Body of pancreas (tissue), 4 donors: ENCODE measurements around the gene GLUD1. TPM values are rescaled to one million over a fixed set of nuclear protein-coding genes. Genes with fewer than 3 reads are reported as not detected.
"Not testable (repeated sequence)": the region's sequence is repeated elsewhere in the genome, so short reads cannot be mapped to it uniquely, and the experiment has no call there.

Experiments
- ATAC-seq: fragments of 150-250 bp; one replicate; pipeline ENCODE4 v1.9.1; 2016
- DNase-seq, 4 donors: peaks; one replicate each; pipeline ENCODE4 v3.0.0-alpha.2; 2019
- H3K27ac ChIP-seq, 4 donors: fragments of 200-600 bp; sonication (generic); 1 replicate in 3 of 4; 2 replicates in 1 of 4; pipeline versions ENCODE4 v1.5.1 to v1.6.1; 2016 to 2019; ENCODE audit warnings: mild to moderate bottlenecking in 1 of 4, mixed read lengths in 1 of 4, moderate library complexity in 1 of 4
- H3K27me3 ChIP-seq, 2 donors: fragments of 200-600 bp; sonication (generic); one replicate each; pipeline ENCODE4 v1.6.0; 2016; ENCODE audit warnings: mild to moderate bottlenecking in 1 of 2
- H3K36me3 ChIP-seq, 2 donors: fragments of 200-600 bp; sonication (generic); replicated peaks in 1 of 2; 2 replicates each; pipeline ENCODE4 v1.5.1; 2016; ENCODE audit warnings: low read depth in 2 of 2; ENCODE audit not compliant: insufficient read depth in 1 of 2
- H3K4me1 ChIP-seq: fragments of 200-600 bp; sonication (generic); one replicate; pipeline ENCODE4 v1.6.0; 2016
- H3K4me3 ChIP-seq, 2 donors: fragments of 200-600 bp; sonication (generic); 1 replicate in 1 of 2; 2 replicates in 1 of 2; pipeline ENCODE4 v1.5.1; 2016 to 2019
- H3K9me3 ChIP-seq, 3 donors: fragments of 200-600 bp; sonication (generic); 1 replicate in 2 of 3; 2 replicates in 1 of 3; pipeline ENCODE4 v1.5.1; 2016
- POLR2A ChIP-seq, 3 donors: fragments of 450-650 bp; IDR thresholded peaks; one replicate each; pipeline ENCODE4 v1.6.1; 2016; ENCODE audit warnings: antibody characterized with exemption in 3 of 3, mild to moderate bottlenecking in 2 of 3
- WGBS, 2 donors: methylation state at CpG; one replicate each; pipeline ENCODE4 v1.1.5; 2017; 5-methylcytosine and 5-hydroxymethylcytosine counted together
- intact Hi-C: fragments of 100-400 bp; cut with DNase I; formaldehyde crosslinking; loops from one replicate; pipeline ENCODE4 v1.15.1; 2023
- total RNA-seq, 2 donors: library from RNA; depleted of rRNA; stranded (reverse); fragments of >200 nt; gene quantifications; one replicate each; pipeline ENCODE4 v1.1.0, GENCODE V29; 2016
- TF ChIP-seq, protein P1 (sequence below), 7 experiments: fragments of 450-650 bp in 4 of 7; fragments of 200-600 bp in 3 of 7; sonication (generic) in 3 of 7; IDR thresholded peaks; one replicate each; pipeline ENCODE4 v1.5.1; 2016 to 2019; ENCODE audit warnings: antibody characterized with exemption in 7 of 7

GLUD1 gene
- total RNA-seq: 10 to 100 TPM; 72.1 to 74.5 TPM

DNA sequence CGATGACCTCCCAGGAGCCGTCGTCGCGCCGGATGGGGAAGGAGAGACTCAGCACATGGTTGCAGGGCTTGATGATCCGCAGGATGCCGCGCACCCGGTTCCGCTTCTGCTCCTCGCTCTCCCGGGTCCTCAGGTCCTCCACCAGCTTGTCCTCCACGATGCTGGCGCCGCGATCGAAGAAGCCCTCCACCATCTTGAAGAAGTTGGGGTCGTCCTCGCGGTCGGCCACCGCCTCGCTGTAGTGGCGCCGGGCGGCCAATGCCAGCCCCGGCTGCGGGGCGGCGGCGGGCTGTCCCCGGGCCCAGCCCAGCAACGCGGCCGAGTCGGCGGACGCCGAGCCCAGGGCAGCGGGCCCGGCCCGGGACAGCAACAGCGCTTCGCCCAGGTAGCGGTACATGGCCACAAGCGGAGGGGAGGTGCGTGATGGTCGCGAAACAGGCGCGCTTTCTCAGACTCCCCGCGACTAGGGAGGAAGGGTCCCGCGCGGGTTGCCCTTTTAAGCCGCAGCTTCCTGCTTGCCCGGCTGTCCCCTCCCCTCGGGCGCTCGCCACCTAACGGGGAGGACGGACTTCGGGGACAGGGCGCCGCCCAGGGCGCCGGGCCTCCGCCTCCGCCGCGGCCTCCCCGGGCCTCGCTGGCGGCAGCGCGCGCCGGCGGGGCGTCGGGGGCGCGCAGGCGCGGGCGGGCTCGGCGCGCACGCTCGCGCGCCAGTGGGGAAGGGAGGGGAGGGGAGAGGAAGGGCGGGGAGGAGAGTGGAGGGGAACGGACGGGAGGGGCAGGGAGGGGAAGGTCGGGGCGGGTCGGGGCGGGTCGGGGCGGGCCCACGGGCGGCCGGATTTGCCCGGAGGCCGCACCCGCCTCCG is at the start of gene GLUD1, which contains the start of gene SHLD2:
Gene GLUD1, minus strand, starts transcription at position 471 of the 863 bp plus-strand sequence. Its CDS starts 74 bp downstream, at position 397.
Gene SHLD2, plus strand, starts transcription at position 834 of the 863 bp plus-strand sequence. CDS start 56,149 bp downstream, outside the sequence.
- Histone ChIP-seq H3K4me3 (peak within 1 kb of the TSS; percentile 64 to 86), H3K27ac (peak within 1 kb of the TSS; percentile 96 to 99 (median 98)), H3K4me1 (peaks cover 34% of the 10 kb centered on the region), H3K27me3 (no peaks in the 10 kb centered on the region), H3K9me3 (no peaks in the 10 kb centered on the region), H3K36me3 (peaks cover 0 to 5% of the 10 kb centered on the region in 2 donors)
- 0% methylated on average over 82 of the region's 111 CpGs; no CpG with 5 or more reads in 1 of the 2 donors for WGBS, 2 donors
- ATAC-seq (peak; percentile 84), DNase-seq (peak; percentile 94 to 95 (median 94))
- intact Hi-C loops: no loop called here
- TF ChIP-seq, protein P1, sequence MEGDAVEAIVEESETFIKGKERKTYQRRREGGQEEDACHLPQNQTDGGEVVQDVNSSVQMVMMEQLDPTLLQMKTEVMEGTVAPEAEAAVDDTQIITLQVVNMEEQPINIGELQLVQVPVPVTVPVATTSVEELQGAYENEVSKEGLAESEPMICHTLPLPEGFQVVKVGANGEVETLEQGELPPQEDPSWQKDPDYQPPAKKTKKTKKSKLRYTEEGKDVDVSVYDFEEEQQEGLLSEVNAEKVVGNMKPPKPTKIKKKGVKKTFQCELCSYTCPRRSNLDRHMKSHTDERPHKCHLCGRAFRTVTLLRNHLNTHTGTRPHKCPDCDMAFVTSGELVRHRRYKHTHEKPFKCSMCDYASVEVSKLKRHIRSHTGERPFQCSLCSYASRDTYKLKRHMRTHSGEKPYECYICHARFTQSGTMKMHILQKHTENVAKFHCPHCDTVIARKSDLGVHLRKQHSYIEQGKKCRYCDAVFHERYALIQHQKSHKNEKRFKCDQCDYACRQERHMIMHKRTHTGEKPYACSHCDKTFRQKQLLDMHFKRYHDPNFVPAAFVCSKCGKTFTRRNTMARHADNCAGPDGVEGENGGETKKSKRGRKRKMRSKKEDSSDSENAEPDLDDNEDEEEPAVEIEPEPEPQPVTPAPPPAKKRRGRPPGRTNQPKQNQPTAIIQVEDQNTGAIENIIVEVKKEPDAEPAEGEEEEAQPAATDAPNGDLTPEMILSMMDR (IDR thresholded peaks at IDR 0.05): peak in 2 of 7 experiments; percentile 26 to 39
- peak; percentile 80 to 86 (median 81) for TF ChIP-seq POLR2A (IDR thresholded peaks at IDR 0.05)

DNA sequence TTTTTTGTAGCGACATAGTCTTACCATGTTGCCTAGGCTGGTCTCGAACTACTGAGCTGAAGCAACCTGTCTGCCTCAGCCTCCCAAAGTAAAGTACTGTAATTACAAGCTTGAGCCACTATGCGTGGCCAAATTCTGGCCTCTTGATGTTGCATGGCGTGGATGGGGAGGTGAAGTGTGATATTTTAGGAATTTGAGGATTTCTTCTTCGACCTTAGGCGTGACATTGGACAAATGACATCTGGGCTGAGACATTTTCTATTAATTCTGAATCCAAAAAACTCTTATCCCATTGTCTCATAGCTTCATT is 48.4 kb upstream of the GLUD1 start:
- ATAC-seq, H3K36me3 ChIP-seq, intact Hi-C loops, DNase-seq, H3K27me3 ChIP-seq, H3K9me3 ChIP-seq, H3K27ac ChIP-seq, H3K4me3 ChIP-seq, H3K4me1 ChIP-seq: not testable (repeated sequence)
- WGBS, 2 donors: 93 to 100% methylated on average over 6 of the region's 6 CpGs

DNA sequence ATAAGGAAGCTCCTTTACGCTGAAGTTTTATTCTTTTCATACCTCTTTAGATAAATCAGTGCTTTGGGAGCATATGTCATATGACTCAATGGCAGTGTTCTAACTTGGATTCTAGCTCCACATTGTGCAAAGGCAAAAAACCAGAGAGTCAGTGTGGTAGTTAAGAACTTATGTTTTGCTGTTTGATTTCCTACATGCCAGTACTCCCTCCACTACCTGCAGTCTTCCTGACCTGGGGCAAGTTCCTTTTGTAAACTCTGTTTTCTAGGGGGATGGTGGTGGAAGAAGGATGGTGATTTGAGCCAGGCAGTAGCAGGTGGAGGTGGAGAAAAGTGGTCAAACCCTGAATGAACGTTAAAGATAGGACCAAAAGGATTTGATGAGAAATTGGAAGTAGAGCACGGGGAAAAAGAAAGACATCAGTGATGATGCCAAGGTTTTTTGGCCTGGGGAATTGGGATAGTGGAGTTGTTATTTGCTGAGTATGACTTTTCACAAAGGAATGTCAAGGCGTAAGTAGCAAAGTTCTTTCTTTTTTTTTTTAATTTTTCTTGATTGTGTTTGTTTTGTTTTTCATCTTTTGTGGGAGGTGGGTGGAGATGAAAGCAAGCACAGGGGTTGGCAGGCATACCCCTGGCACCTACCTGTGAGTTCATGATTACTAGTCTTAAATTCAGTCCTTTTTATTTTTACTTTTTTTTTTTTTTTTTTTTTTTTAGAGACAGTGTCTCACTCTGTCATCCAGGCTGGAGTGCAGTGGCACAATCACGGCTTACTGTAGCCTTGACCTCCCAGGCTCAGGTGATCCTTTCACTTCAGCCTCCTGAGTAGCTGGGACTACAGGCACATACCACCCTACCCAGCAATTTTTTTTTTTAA is 47.8 kb upstream of the GLUD1 start:
- H3K4me1 ChIP-seq, intact Hi-C loops, H3K36me3 ChIP-seq, H3K27ac ChIP-seq, DNase-seq, H3K27me3 ChIP-seq, ATAC-seq, H3K4me3 ChIP-seq, H3K9me3 ChIP-seq: not testable (repeated sequence)
- WGBS, 2 donors: 58 to 68% methylated on average over 4 to 5 of the region's 5 CpGs

DNA sequence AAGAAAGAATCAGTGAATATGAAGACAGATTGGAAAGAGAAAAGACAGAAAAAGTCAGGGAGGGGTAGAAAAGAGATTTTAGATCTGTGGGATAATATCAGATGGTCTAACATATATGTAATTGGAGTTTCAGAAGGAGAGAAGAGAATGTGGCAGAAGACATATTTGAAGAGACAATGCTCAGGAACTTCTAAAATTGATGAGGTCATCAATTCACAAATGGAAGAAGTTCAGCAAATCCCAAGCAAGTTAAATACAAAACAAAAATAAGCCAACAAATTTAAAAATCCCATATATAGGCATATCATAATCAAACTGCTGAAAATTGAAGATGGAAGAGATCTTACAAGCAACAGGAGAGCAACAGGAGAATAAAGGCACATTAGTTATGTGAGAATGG is 42.8 kb upstream of the GLUD1 start:
- H3K9me3 ChIP-seq, ATAC-seq, H3K27me3 ChIP-seq, H3K27ac ChIP-seq, intact Hi-C loops, H3K36me3 ChIP-seq, H3K4me3 ChIP-seq, H3K4me1 ChIP-seq, DNase-seq: not testable (repeated sequence)

DNA sequence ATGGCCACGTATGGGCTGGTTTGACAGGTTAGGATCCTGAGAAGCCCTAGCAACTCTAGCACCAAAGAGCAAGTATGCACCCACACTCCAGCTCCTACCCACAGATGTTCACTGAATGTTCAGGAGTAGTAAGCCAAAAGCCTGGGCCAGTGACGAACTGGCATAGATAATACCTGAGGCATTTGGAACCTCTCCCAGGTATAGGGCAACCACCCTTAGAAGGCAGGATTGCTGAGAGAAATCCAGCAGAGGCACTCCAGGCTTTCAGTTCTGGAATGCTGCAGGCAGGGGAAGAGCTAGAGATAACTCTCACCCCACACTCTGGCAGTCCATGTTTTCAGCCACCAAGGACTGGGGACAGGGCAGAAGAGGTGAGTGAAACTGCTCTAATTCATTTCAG is 39.8 kb upstream of the GLUD1 start:
- H3K4me3 ChIP-seq, DNase-seq, intact Hi-C loops, H3K27me3 ChIP-seq, ATAC-seq, H3K36me3 ChIP-seq, H3K9me3 ChIP-seq, H3K4me1 ChIP-seq, H3K27ac ChIP-seq: not testable (repeated sequence)
- 14 to 47% methylated on average over 2 of the region's 2 CpGs for WGBS, 2 donors

- H3K27me3 ChIP-seq, ATAC-seq, H3K27ac ChIP-seq, H3K9me3 ChIP-seq, intact Hi-C loops, DNase-seq, H3K4me3 ChIP-seq, H3K36me3 ChIP-seq, H3K4me1 ChIP-seq: not testable (repeated sequence)
- WGBS, 2 donors: 82 to 94% methylated on average over 2 of the region's 2 CpGs
Measured at GRCh38 chr10:87133936-87134335, 39.3 kb upstream of the GLUD1 start.

DNA sequence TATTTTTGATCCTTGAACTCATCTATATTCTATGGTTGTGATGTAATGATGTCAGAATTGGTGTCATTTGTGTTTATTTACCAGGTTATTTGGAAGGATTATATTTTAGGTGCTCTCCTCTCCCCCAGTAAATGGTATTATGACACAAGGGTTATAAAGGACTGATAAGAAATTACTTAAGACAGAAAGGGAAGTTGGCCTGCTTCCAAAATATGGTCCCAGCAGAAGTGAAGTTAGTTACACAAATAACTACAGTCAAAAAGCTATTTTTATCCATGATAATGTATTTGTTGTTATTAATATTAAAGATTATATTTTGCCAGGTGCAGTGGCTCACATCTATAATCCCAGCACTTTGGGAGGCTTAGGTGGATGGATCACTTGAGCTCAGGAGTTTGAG is 37.5 kb upstream of the GLUD1 start:
- H3K4me1 ChIP-seq, H3K27me3 ChIP-seq, H3K4me3 ChIP-seq, H3K9me3 ChIP-seq, H3K36me3 ChIP-seq, H3K27ac ChIP-seq, intact Hi-C loops, ATAC-seq: not testable (repeated sequence)
- DNase-seq: peak in 3 of 4 donors; percentile 11 to 46 (median 12)

DNA sequence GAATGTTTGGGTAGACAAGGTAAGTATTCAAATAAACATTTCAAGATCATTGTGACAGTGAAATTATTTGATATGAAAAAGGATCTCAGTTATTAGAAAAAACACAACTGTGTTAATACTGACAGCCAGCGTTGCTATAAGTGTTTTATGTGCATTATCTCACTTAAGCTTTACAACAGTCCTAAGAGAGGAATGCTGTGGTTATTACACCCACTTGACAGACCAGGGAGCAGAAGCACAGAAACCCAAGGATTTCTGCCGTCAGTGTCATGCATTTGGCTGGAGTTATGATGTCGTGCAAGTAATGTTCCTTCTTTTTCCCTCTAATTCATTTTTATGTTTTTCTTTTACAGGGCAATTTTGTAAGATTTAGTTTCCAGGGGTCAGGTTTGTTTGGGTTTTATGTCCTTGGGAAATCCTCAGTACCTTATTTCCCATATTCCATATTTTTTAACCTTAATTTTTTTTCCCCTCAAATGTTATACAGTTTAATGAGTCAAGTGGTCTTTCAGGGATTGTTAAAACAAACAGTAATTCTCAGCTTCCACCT is 33.0 kb upstream of the GLUD1 start:
- H3K4me3 ChIP-seq, H3K27ac ChIP-seq, H3K9me3 ChIP-seq, H3K36me3 ChIP-seq, ATAC-seq, intact Hi-C loops, DNase-seq, H3K27me3 ChIP-seq: not testable (repeated sequence)
- peaks cover 13% of the 10 kb centered on the region for H3K4me1 ChIP-seq
- WGBS, 2 donors: 82 to 83% methylated on average over 3 of the region's 3 CpGs

DNA sequence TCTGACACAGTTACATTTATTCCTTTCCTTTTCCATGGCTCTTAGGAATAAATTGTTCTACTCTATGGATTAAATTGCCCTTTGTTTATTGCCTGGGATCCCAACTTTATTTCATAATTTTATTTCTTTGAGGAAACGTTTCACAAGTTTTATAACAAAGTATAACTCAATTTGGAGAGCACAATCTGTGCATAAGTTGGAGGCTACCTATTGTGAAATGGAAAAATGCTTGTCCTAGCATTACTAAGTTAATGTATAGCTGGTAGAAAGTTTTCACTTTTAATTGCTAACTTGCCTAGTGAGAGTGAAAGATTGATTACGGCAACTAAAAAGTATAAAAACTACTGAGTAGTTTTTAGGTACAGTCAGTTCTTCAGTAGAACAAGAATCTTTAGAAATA is 32.4 kb upstream of the GLUD1 start:
- H3K27me3 ChIP-seq, intact Hi-C loops, H3K9me3 ChIP-seq, H3K27ac ChIP-seq, H3K4me3 ChIP-seq, DNase-seq, H3K36me3 ChIP-seq, ATAC-seq: not testable (repeated sequence)
- 63 to 69% methylated on average over 1 to 2 of the region's 2 CpGs for WGBS, 2 donors
- H3K4me1 ChIP-seq: peaks cover 10% of the 10 kb centered on the region

- H3K27ac ChIP-seq, intact Hi-C loops, H3K9me3 ChIP-seq, H3K4me1 ChIP-seq, DNase-seq, H3K27me3 ChIP-seq, H3K36me3 ChIP-seq, H3K4me3 ChIP-seq: not testable (repeated sequence)
- WGBS, 2 donors: 25 to 30% methylated on average over 3 of the region's 4 CpGs
- peak; percentile 60 for ATAC-seq
Measured at GRCh38 chr10:87123351-87123750, 28.7 kb upstream of the GLUD1 start.
